HepG2 (cell line): Measurements from ENCODE around the gene DHX16. TPM values are rescaled to one million over a fixed set of nuclear protein-coding genes. Genes with fewer than 3 reads are reported as not detected.

Source experiments
- ARHGAP35 ChIP-seq: sonication (generic); formaldehyde crosslinking; IDR thresholded peaks from 2 replicates; pipeline ENCODE4 v1.9.0; 2022; ENCODE audit warnings: mild to moderate bottlenecking, inconsistent platforms, moderate library complexity, missing genetic modification reagents, borderline replicate concordance
- CBX2 ChIP-seq, 2 experiments: fragments of 200-600 bp in 1 of 2; sonication (generic); formaldehyde crosslinking in 1 of 2; IDR thresholded peaks; 2 replicates each; pipeline versions ENCODE4 v1.7.0 to v1.8.1; 2018 to 2022; ENCODE audit warnings: low read depth in 2 of 2, low read length in 1 of 2, mild to moderate bottlenecking in 1 of 2, missing genetic modification reagents in 1 of 2
- NONO ChIP-seq, 2 experiments: fragments of 450-650 bp in 1 of 2; sonication (generic) in 1 of 2; formaldehyde crosslinking in 1 of 2; IDR thresholded peaks in 1 of 2; conservative IDR thresholded peaks in 1 of 2; 2 replicates each; pipeline versions ENCODE4 v1.6.1 to v1.8.0; 2017 to 2022; ENCODE audit warnings: mild to moderate bottlenecking in 1 of 2, missing genetic modification reagents in 1 of 2, moderate library complexity in 1 of 2
- NPAS2 ChIP-seq: sonication (generic); formaldehyde crosslinking; IDR thresholded peaks from 2 replicates; pipeline ENCODE4 v1.8.0; 2022; ENCODE audit warnings: mild to moderate bottlenecking, missing genetic modification reagents, borderline replicate concordance
- PCBP1 ChIP-seq: fragments of 200-400 bp; formaldehyde crosslinking; IDR thresholded peaks from 2 replicates; pipeline ENCODE4 v1.6.1; 2017; ENCODE audit warnings: mild to moderate bottlenecking, low read depth, low read length, borderline replicate concordance
- SKI ChIP-seq: fragments of 450-650 bp; IDR thresholded peaks from one replicate; pipeline ENCODE4 v1.6.1; 2018; ENCODE audit warnings: mild to moderate bottlenecking; ENCODE audit not compliant: partially characterized antibody
- SRF ChIP-seq: IDR thresholded peaks from 2 replicates; pipeline ENCODE4 v1.6.1; 2011; ENCODE audit warnings: mild to moderate bottlenecking, low read depth, low read length, moderate library complexity
- TBX2 ChIP-seq: sonication (generic); formaldehyde crosslinking; IDR thresholded peaks from 2 replicates; pipeline ENCODE4 v1.5.0; 2020; ENCODE audit warnings: missing genetic modification reagents, mild to moderate bottlenecking, borderline replicate concordance
- ZBTB8A ChIP-seq: sonication (generic); formaldehyde crosslinking; IDR thresholded peaks from 2 replicates; pipeline ENCODE4 v1.4.0; 2020; ENCODE audit warnings: mild to moderate bottlenecking, low read depth, missing genetic modification reagents, borderline replicate concordance
- ZNF138 ChIP-seq: sonication (generic); formaldehyde crosslinking; IDR thresholded peaks from 2 replicates; pipeline ENCODE4 v1.5.0; 2020; ENCODE audit warnings: mild to moderate bottlenecking, low read depth, missing genetic modification reagents
- ZNF296 ChIP-seq: sonication (generic); formaldehyde crosslinking; conservative IDR thresholded peaks from 2 replicates; pipeline ENCODE4 v1.5.0; 2020; ENCODE audit warnings: mild to moderate bottlenecking, missing genetic modification reagents
- ZNF878 ChIP-seq: sonication (generic); formaldehyde crosslinking; IDR thresholded peaks from 2 replicates; pipeline ENCODE4 v1.8.1; 2023; ENCODE audit warnings: mild to moderate bottlenecking, missing genetic modification reagents, moderate library complexity
- ZZZ3 ChIP-seq: sonication (generic); formaldehyde crosslinking; IDR thresholded peaks from 2 replicates; pipeline ENCODE4 v1.4.0; 2020; ENCODE audit warnings: missing genetic modification reagents, mild to moderate bottlenecking, borderline replicate concordance
- polyA plus RNA-seq, 8 experiments: library from polyadenylated mRNA; depleted of rRNA in 3 of 8; stranded (reverse) in 7 of 8; unstranded in 1 of 8; fragments of >200 nt; fragmentation: Illumina TruSeq in 4 of 8; extraction: Trizol in 4 of 8; gene quantifications; 2 replicates each; pipeline versions ENCODE4 v1.2.1 to v1.2.3, GENCODE V29; 2011 to 2016; ENCODE audit warnings: low read depth in 4 of 8, missing spikeins in 1 of 8, mixed read lengths in 1 of 8; ENCODE audit not compliant: insufficient read depth in 1 of 8
- total RNA-seq, 5 experiments: library from RNA; depleted of rRNA; stranded (reverse); fragments of >200 nt; fragmentation: Illumina TruSeq; extraction: Trizol; gene quantifications; 2 replicates each; pipeline ENCODE4 v1.2.3, GENCODE V29; 2016; ENCODE audit warnings: low read depth in 1 of 5
- TF ChIP-seq, protein P1 (sequence below): sonication (generic); formaldehyde crosslinking; IDR thresholded peaks from 2 replicates; pipeline ENCODE4 v1.4.0; 2020; ENCODE audit warnings: missing genetic modification reagents
- TF ChIP-seq, protein P2 (sequence below): sonication (generic); formaldehyde crosslinking; IDR thresholded peaks from 2 replicates; pipeline ENCODE4 v1.8.1; 2023; ENCODE audit warnings: missing genetic modification reagents, mild to moderate bottlenecking, borderline replicate concordance
- TF ChIP-seq, protein P3 (sequence below): sonication (generic); formaldehyde crosslinking; IDR thresholded peaks from 2 replicates; pipeline ENCODE4 v1.8.1; 2023; ENCODE audit warnings: mild to moderate bottlenecking, missing genetic modification reagents
- TF ChIP-seq, protein P4 (sequence below): sonication (generic); formaldehyde crosslinking; conservative IDR thresholded peaks from 2 replicates; pipeline ENCODE4 v1.8.1; 2023; ENCODE audit warnings: missing genetic modification reagents

DHX16 gene
- total and polyA plus RNA-seq, 2 of the 13 experiments (the other 11 are each of a cell fraction or from before 2014, with no cell fraction given) = 57.0 to 58.5 TPM

DNA sequence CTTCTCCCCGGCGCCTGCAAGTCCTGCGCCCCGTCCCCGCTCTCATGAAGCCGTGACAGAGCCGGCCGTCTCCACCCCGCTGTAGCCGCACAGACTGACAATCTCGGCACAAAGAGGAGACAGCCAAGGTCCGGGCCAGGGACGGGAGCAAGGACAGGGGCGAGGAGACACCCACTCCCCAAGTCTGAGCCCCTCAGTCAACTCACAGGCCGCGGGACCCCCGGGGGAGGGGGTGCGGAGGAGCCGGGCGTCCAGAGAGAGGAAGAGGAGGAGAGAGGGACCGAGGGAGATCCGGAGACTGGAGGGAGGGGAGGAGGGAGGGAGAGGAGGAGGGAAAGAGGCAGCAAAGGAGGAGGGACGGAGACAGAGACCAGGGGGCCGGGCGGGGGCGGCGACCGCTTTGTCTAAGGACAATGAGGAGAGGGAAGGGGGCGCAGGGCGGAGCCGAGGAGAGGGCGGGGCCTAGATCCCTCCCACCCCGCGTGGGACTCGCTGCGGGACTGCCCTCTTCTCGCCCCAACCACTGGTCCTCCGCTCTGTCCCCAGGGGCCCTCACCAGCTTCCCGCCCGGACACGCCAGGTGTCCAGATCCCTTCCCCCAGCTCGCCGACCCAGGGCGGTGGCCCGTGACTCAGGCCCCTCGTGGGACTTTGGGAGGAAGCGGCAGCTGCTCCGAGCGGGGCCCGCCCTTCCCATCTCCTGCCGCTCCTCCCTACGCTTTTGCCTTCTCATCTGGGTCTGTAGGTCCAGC lies 14.3 kb upstream of the DHX16 start (continued):
- TF ChIP-seq, protein P1, sequence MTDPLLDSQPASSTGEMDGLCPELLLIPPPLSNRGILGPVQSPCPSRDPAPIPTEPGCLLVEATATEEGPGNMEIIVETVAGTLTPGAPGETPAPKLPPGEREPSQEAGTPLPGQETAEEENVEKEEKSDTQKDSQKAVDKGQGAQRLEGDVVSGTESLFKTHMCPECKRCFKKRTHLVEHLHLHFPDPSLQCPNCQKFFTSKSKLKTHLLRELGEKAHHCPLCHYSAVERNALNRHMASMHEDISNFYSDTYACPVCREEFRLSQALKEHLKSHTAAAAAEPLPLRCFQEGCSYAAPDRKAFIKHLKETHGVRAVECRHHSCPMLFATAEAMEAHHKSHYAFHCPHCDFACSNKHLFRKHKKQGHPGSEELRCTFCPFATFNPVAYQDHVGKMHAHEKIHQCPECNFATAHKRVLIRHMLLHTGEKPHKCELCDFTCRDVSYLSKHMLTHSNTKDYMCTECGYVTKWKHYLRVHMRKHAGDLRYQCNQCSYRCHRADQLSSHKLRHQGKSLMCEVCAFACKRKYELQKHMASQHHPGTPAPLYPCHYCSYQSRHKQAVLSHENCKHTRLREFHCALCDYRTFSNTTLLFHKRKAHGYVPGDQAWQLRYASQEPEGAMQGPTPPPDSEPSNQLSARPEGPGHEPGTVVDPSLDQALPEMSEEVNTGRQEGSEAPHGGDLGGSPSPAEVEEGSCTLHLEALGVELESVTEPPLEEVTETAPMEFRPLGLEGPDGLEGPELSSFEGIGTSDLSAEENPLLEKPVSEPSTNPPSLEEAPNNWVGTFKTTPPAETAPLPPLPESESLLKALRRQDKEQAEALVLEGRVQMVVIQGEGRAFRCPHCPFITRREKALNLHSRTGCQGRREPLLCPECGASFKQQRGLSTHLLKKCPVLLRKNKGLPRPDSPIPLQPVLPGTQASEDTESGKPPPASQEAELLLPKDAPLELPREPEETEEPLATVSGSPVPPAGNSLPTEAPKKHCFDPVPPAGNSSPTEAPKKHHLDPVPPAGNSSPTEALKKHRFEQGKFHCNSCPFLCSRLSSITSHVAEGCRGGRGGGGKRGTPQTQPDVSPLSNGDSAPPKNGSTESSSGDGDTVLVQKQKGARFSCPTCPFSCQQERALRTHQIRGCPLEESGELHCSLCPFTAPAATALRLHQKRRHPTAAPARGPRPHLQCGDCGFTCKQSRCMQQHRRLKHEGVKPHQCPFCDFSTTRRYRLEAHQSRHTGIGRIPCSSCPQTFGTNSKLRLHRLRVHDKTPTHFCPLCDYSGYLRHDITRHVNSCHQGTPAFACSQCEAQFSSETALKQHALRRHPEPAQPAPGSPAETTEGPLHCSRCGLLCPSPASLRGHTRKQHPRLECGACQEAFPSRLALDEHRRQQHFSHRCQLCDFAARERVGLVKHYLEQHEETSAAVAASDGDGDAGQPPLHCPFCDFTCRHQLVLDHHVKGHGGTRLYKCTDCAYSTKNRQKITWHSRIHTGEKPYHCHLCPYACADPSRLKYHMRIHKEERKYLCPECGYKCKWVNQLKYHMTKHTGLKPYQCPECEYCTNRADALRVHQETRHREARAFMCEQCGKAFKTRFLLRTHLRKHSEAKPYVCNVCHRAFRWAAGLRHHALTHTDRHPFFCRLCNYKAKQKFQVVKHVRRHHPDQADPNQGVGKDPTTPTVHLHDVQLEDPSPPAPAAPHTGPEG (CRISPR knock-in tag) = no peak
- no peak for TF ChIP-seq SKI
- TF ChIP-seq NPAS2 (CRISPR knock-in tag) = no peak
- TF ChIP-seq ZBTB8A = no peak
- no peak for TF ChIP-seq ZNF878
- TF ChIP-seq ARHGAP35 (CRISPR knock-in tag) = no peak; the same call in 1 of the 2 replicates
- no peak for TF ChIP-seq ZZZ3 (CRISPR knock-in tag)
- TF ChIP-seq, protein P2, sequence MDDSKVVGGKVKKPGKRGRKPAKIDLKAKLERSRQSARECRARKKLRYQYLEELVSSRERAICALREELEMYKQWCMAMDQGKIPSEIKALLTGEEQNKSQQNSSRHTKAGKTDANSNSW (CRISPR knock-in tag) = no peak
- peak; percentile 95 for TF ChIP-seq PCBP1
- TF ChIP-seq NONO (IDR thresholded peaks at IDR 0.05) = no peak
- TF ChIP-seq NONO (CRISPR knock-in tag; conservative IDR thresholded peaks at IDR 0.05) = no peak
- no peak for TF ChIP-seq ZNF138 (CRISPR knock-in tag)
- TF ChIP-seq TBX2 (CRISPR knock-in tag) = peak; percentile 40; the same call in 1 of the 2 replicates
- TF ChIP-seq, protein P3, sequence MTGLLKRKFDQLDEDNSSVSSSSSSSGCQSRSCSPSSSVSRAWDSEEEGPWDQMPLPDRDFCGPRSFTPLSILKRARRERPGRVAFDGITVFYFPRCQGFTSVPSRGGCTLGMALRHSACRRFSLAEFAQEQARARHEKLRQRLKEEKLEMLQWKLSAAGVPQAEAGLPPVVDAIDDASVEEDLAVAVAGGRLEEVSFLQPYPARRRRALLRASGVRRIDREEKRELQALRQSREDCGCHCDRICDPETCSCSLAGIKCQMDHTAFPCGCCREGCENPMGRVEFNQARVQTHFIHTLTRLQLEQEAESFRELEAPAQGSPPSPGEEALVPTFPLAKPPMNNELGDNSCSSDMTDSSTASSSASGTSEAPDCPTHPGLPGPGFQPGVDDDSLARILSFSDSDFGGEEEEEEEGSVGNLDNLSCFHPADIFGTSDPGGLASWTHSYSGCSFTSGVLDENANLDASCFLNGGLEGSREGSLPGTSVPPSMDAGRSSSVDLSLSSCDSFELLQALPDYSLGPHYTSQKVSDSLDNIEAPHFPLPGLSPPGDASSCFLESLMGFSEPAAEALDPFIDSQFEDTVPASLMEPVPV (CRISPR knock-in tag) = no peak
- TF ChIP-seq, protein P4, sequence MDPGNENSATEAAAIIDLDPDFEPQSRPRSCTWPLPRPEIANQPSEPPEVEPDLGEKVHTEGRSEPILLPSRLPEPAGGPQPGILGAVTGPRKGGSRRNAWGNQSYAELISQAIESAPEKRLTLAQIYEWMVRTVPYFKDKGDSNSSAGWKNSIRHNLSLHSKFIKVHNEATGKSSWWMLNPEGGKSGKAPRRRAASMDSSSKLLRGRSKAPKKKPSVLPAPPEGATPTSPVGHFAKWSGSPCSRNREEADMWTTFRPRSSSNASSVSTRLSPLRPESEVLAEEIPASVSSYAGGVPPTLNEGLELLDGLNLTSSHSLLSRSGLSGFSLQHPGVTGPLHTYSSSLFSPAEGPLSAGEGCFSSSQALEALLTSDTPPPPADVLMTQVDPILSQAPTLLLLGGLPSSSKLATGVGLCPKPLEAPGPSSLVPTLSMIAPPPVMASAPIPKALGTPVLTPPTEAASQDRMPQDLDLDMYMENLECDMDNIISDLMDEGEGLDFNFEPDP = no peak
- no peak for TF ChIP-seq SRF
- TF ChIP-seq CBX2 (IDR thresholded peaks at IDR 0.05; ENCODE audit: low read depth, low read length) = no peak
- no peak for TF ChIP-seq CBX2 (CRISPR knock-in tag; IDR thresholded peaks at IDR 0.05; ENCODE audit: low read depth)
- TF ChIP-seq ZNF296 (CRISPR knock-in tag) = 0 out of 2 replicates have a peak, but pooled peaks have one; percentile 19
